K562 (cell line): ENCODE results near the gene ACTL7B.

Experiments used
- CTCF ChIP-seq, 3 experiments: IDR thresholded peaks in 2 of 3; conservative IDR thresholded peaks in 1 of 3; 2 replicates each; pipeline ENCODE4 v1.5.1; 2011 to 2012; ENCODE audit warnings: low read length in 3 of 3, mild to moderate bottlenecking in 3 of 3, control low read depth in 2 of 3, improper control_type of control experiment in 1 of 3, inconsistent platforms in 1 of 3, low read depth in 1 of 3, mixed read lengths in 1 of 3, moderate library complexity in 1 of 3; ENCODE audit not compliant: insufficient read depth in 2 of 3
- FOSL1 ChIP-seq: fragments of 200-800 bp; sonication (Bioruptor generic); conservative IDR thresholded peaks from 2 replicates; pipeline ENCODE4 v1.6.1; 2016; ENCODE audit warnings: missing genetic modification characterization, missing compliant biosample characterization
- HDGF ChIP-seq: fragments of 450-650 bp; IDR thresholded peaks from 2 replicates; pipeline ENCODE4 v1.6.1; 2016
- JUN ChIP-seq, 2 experiments: sonication (generic) in 1 of 2; formaldehyde crosslinking in 1 of 2; IDR thresholded peaks; 2 replicates each; pipeline versions ENCODE4 v1.6.1 to v1.8.0; 2012 to 2022; ENCODE audit warnings: borderline replicate concordance in 2 of 2, mild to moderate bottlenecking in 2 of 2, improper control_type of control experiment in 1 of 2, low read depth in 1 of 2, low read length in 1 of 2, missing genetic modification reagents in 1 of 2
- JUNB ChIP-seq: fragments of 450-650 bp; formaldehyde crosslinking; conservative IDR thresholded peaks from 2 replicates; pipeline ENCODE4 v1.4.0; 2020; ENCODE audit warnings: mild to moderate bottlenecking
- PATZ1 ChIP-seq: fragments of 250-450 bp; sonication (Bioruptor Pico); IDR thresholded peaks from 2 replicates; pipeline ENCODE4 v1.5.0; 2020; ENCODE audit warnings: mild to moderate bottlenecking, borderline replicate concordance

- TF ChIP-seq HDGF (no peak), JUN (IDR thresholded peaks at IDR 0.05; ENCODE audit: borderline replicate concordance, low read depth, low read length) (no peak), JUN (CRISPR knock-in tag; IDR thresholded peaks at IDR 0.05; ENCODE audit: borderline replicate concordance) (no peak), CTCF (IDR thresholded peaks at IDR 0.05 in 2 of 3, conservative IDR thresholded peaks at IDR 0.05 in 1 of 3; ENCODE audit: insufficient read depth in 2 of 3, low read depth in 1 of 3, low read length in 3 of 3) (no peak), FOSL1 (tag) (no peak), PATZ1 (CRISPR knock-in tag) (no peak), JUNB (no peak)
These were observed 8.1 kb upstream of the ACTL7B start for GRCh38 chr9:108863891-108864290.
